D721Med (cell line): ENCODE measurements around the gene MBP.
A peak's percentile ranks its signal among the peaks of the same experiment; 100 is the strongest.

Experiments used
- DNase-seq: peaks from one replicate; pipeline ENCODE4 v3.0.0; 2011; ENCODE audit warnings: low spot score; ENCODE audit not compliant: insufficient read length
- FAIRE-seq: peaks from 2 replicates; lab custom pipeline; 2011; peaks lifted over from hg19 to GRCh38; lab: Jason Lieb, UNC
- CTCF ChIP-seq: IDR thresholded peaks from 2 replicates; pipeline ENCODE4 v1.5.1; 2012; ENCODE audit warnings: mild to moderate bottlenecking, control low read depth; ENCODE audit not compliant: insufficient read depth; ENCODE audit errors: missing control alignments

The MBP gene

DNA sequence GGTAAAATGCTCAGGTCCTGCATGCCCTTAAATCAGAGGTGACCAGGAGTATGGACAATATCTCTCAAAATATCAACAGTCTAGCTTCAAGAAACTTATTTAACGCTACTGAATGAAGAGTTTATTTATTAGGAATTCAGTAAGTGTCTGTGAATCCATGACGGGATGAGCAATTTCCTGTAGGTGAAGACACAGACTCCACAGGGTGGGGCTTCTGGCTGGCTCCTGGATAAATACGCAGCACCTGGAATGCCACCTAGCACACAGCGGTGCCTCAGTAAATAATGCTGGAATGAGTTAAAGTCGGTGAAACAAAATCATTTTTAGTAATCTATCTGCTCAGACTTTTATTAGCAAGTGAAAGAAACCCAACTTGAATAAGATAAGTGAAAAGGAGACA is 29.4 kb upstream of the MBP start:
- TF ChIP-seq CTCF: no peak
- no peak for DNase-seq
- FAIRE-seq: peak; percentile 77

DNA sequence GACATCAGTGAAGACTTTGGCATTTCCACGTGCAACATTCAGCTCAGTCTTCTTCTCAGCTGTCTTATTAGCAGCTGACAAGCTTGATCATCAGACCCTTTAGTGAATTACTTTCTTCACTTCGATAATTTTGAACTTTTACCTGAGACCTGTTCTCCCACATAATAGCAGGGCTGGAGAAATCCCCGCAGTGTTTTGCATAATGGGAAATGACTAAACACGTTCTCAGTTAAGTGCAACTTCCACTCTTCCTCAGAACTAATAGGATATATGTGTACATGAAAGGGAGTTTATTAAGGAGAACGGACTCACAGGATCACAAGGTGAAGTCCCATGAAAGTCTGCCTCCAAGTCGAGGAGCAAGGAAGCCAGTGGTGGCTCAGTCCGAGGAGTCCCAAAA is 28.8 kb upstream of the MBP start:
- DNase-seq: no peak
- no peak for TF ChIP-seq CTCF
- peak; percentile 78 for FAIRE-seq

GRCh38 chr18:77160515-77160914 is 27.9 kb upstream of the MBP start:
- DNase-seq (no peak), FAIRE-seq (peak; percentile 61)
- no peak for TF ChIP-seq CTCF

GRCh38 chr18:77157312-77157711 is 24.7 kb upstream of the MBP start:
- DNase-seq (no peak), FAIRE-seq (peak; percentile 81)
- no peak for TF ChIP-seq CTCF

GRCh38 chr18:77155031-77155430 is 22.4 kb upstream of the MBP start:
- no peak for TF ChIP-seq CTCF
- no peak for FAIRE-seq
- DNase-seq: no peak

GRCh38 chr18:77153404-77153803 is 20.8 kb upstream of the MBP start:
- FAIRE-seq: peak; percentile 32
- DNase-seq: no peak
- no peak for TF ChIP-seq CTCF

DNA sequence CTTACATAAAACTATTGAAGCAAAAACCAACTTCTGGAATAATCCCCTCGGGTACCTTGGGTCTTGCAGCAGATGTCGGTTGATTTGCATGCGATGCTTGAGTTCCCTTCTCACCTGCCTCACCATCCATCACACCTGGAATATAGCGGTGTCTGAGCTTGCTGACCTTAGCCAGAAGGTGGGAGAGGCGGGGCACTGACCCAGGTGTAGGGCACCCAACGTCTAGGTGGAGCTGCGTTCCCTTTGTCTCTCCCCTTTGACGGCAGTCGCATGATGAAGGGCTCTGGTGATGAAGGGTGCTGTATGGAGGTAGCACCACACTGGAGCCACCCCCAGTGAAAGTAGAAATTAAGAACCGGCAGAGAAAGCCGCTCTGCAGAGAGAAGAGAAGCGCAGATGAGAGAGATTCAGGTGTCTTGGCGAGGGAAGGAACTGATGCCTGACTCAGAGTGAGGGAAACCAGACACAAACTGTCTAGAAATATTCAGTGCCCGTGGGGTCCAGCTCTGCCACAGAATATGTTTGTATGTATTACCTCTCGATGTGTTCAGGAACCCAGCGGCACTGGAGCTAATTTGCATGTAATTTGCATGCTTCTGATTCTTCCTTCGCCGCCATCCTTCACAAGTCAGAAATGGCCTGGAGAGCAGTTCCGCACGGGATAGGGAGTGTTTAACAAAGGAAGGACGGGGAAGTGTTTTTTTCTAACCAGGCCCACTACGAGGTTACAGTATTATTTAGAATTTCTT is 19.4 kb upstream of the MBP start:
- no peak for DNase-seq
- no peak for TF ChIP-seq CTCF
- no peak for FAIRE-seq
